C4-2B (cell line): Measurements from ENCODE around the gene EMX1.

ENCODE experiments used
- H3K27ac ChIP-seq: fragments of 450-650 bp; 2 replicates; pipeline ENCODE4 v1.5.1; 2017
- ZFX ChIP-seq: fragments of 450-650 bp; IDR thresholded peaks from 2 replicates; pipeline ENCODE4 v1.6.1; 2017
- TF ChIP-seq, protein P1 (sequence below): fragments of 450-650 bp; conservative IDR thresholded peaks from 2 replicates; pipeline ENCODE4 v1.5.1; 2017; ENCODE audit warnings: mild to moderate bottlenecking

Gene EMX1

DNA sequence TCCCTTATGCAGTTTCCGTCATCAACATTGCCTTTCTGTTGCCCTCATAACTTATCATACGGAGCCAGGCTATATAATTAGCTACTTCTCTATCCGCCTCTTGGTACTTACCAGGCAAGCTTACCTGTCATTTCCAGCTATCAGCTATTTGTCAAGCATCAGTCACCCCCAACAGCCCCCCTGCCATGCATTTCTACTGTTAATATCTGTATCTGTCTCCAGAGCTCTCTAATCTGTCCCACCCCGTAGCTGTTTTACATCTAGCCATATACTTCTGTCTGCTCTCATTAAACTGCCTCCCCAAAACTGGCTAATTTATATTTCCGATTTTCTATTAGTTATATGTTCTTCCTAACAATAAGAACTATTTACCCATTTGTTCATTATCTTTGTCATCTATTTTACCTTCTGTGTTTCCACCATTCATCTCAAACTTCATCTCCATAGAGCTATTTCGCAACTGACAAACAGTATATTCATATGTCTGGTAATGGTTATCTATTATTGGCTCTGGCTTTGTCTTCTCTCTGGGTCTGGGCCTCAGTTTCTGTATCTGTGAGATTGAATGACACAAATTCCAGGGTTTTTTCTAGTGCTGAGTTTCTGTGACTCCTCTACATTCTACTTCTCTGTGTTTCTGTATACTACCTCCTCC, 9.6 kb downstream of the EMX1 start:
- no peak for TF ChIP-seq ZFX
- TF ChIP-seq, protein P1, sequence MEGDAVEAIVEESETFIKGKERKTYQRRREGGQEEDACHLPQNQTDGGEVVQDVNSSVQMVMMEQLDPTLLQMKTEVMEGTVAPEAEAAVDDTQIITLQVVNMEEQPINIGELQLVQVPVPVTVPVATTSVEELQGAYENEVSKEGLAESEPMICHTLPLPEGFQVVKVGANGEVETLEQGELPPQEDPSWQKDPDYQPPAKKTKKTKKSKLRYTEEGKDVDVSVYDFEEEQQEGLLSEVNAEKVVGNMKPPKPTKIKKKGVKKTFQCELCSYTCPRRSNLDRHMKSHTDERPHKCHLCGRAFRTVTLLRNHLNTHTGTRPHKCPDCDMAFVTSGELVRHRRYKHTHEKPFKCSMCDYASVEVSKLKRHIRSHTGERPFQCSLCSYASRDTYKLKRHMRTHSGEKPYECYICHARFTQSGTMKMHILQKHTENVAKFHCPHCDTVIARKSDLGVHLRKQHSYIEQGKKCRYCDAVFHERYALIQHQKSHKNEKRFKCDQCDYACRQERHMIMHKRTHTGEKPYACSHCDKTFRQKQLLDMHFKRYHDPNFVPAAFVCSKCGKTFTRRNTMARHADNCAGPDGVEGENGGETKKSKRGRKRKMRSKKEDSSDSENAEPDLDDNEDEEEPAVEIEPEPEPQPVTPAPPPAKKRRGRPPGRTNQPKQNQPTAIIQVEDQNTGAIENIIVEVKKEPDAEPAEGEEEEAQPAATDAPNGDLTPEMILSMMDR: no peak
- no peak overlapping the region for H3K27ac ChIP-seq

DNA sequence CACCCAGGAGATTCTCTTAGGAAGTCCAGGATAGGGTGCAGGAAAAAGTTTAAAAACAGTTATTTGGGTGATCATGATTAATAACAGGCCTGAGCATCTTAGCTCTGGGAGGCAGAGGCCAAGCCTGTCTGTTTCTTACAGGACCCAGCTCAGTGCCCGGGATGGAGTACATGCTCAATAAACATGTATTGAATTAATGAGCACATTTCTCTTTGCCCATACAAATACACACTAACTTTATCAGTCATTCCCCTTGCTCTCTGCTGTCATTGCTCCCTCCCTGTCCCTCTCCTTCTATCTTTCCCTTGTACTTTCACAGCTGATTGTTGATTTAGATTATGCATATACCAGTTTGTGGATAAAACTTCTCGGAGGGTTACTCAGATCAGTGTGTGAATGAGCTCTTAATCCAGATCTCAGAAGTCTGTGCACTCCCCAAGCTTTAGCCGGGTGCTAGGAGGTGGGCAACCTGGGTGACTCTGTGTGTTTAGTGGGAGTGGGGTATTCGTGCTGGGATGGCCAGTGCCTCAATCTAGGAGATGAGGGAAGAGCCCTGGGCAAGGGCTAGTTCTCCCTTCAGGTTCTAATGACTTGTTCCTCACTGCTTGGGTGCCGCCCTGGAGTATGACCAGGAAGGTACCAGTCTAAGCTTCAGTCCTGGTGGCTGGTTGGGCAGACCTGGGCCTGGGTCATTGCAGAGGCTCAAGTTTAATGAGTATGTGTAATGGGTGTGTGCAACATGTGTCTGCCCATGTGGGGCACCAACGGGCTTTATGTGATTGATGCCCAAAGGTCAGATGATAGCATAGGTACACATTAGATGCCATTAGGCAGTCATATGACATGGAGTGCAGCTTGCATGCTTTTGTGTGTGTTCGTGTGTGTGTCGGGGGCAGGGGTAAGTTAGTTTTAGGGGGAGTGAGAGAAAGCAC, 10.6 kb downstream of the EMX1 start:
- no peak overlapping the region for H3K27ac ChIP-seq
- TF ChIP-seq, protein P1: no peak
- no peak for TF ChIP-seq ZFX

DNA sequence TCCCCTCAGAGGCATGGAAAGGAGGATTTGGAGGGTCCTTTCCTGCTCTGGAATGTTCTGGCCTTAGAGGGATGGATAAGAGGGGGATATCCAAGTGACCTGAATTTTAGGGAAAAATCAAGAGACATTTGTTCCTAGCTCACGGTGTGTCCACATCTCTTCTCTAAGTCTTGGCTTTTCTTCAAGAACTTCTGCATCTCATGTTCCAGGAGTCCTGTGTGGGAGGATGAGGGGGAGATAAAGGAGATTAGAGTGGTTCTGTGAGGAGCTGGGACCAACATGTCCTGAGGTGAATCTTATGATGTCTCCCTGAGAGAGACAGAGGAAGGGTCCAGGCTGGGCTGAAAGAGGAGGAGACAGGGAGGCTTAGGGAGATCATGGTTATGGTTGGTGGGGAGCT, 11.7 kb downstream of the EMX1 start:
- no peak for TF ChIP-seq ZFX
- TF ChIP-seq, protein P1: no peak
- no peak overlapping the region for H3K27ac ChIP-seq

DNA sequence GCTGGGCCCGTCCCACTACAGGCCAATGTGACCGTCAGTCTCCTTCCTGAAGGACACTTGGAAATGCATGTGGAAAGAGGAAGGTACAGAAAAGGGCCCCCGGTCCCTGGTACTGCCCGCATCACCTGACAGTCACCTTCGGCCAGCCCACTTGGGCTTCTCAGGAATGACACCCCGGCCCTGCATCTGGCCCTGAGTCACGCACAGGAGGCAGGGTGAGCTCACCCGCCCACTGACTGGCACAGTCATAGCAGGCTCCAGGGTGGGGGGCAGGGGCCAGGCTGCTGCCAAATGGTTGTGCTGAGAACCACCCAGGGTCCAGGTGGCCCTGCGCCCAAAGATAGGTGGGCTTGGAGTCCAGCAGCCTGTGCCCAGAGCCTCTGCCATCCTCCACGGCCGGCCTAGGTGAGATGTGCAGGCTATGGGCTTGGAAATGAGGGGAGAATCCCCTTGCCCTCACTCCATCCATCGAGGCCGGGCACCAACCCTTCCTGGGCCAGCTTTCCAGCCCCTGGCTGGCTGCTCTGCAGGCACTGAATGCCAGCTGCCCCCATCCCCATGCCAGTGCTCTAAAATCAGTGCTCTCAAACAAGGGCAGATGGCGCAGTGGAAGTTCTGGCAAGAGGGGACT, 14.1 kb downstream of the EMX1 start:
- TF ChIP-seq, protein P1: no peak
- TF ChIP-seq ZFX: no peak
- H3K27ac ChIP-seq: no peak overlapping the region

DNA sequence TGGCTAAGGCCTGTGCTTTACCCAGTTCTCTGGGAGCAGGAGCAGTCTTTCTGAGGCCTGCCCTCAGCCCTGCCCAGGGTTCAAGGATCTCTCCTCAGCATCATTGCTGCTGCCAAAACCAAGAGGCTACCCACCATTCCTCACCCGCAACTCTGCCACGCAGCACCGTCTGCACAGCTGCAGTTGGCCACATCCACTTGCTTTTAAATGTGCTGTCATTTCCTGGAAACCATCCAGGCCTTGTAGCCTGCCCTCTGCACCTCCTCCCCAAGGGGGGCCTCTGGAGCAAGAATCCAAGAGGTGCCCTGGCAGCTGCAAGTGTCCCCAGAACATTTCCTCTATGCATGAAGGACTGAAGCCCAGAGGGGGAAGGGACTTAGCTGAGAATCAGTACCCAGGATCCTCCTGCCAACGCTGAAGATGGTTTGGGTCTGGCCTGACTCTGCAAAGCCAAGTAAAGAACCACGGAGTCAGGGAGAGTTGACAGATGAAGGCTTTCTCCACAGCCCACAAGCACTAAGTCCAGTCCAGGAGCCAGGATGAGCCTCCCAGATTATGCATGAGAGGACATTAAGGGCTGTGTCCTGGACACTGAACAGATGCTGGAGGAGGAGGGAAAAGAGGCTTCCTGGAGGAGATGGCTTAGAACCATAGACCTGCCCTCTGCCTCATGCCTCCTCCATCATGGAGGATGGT, 14.9 kb downstream of the EMX1 start:
- TF ChIP-seq ZFX: no peak
- TF ChIP-seq, protein P1: no peak
- no peak overlapping the region for H3K27ac ChIP-seq

DNA sequence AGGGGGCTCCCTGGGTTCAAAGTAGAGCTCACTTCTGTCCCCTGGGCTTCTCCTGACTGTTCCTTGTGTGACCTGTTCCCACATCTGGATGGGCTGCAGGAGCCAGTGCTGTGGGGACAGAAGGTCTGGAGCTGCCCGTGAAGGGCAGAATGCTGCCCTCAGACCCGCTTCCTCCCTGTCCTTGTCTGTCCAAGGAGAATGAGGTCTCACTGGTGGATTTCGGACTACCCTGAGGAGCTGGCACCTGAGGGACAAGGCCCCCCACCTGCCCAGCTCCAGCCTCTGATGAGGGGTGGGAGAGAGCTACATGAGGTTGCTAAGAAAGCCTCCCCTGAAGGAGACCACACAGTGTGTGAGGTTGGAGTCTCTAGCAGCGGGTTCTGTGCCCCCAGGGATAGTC, 15.5 kb downstream of the EMX1 start:
- TF ChIP-seq, protein P1: no peak
- no peak for TF ChIP-seq ZFX
- H3K27ac ChIP-seq: no peak overlapping the region
